Stomach (tissue), 9 donors: ENCODE data around the gene DGCR8. TPM values are rescaled to one million over a fixed set of nuclear protein-coding genes. Genes with fewer than 3 reads are reported as not detected.

Source experiments
- DNase-seq, 2 donors: peaks; one replicate each; pipeline versions ENCODE4 v3.0.0 to v3.0.0-alpha.2; 2013 to 2019
- H3K27ac ChIP-seq, 5 donors: fragments of 200-600 bp in 4 of 5; sonication (generic) in 4 of 5; one replicate each; pipeline ENCODE4 v1.5.1; 2013 to 2019; ENCODE audit warnings: mild to moderate bottlenecking in 1 of 5, moderate library complexity in 1 of 5
- H3K27me3 ChIP-seq, 3 donors: fragments of 200-600 bp; sonication (generic); one replicate each; pipeline ENCODE4 v1.5.1; 2017 to 2019; ENCODE audit warnings: mixed run types in 1 of 3
- H3K36me3 ChIP-seq, 4 donors: fragments of 200-600 bp; sonication (generic); 1 replicate in 3 of 4; 2 replicates in 1 of 4; pipeline ENCODE4 v1.5.1; 2016 to 2019
- H3K4me1 ChIP-seq, 4 donors: fragments of 200-600 bp; sonication (generic); one replicate each; pipeline ENCODE4 v1.5.1; 2016 to 2019
- H3K4me3 ChIP-seq, 4 donors: fragments of 200-600 bp; sonication (generic) in 3 of 4; one replicate each; pipeline ENCODE4 v1.5.1; 2016 to 2019; ENCODE audit warnings: mild to moderate bottlenecking in 1 of 4
- H3K9me3 ChIP-seq, 4 donors: fragments of 200-600 bp; sonication (generic); one replicate each; pipeline ENCODE4 v1.5.1; 2016 to 2019
- EP300 ChIP-seq: sonication (generic); formaldehyde crosslinking; IDR thresholded peaks from one replicate; pipeline ENCODE4 v1.6.1; 2017; ENCODE audit warnings: antibody characterized with exemption
- POLR2A ChIP-seq, 4 donors: fragments of 450-650 bp; IDR thresholded peaks; one replicate each; pipeline ENCODE4 v1.6.1; 2016; ENCODE audit warnings: antibody characterized with exemption in 4 of 4, control low read depth in 2 of 4, mild to moderate bottlenecking in 1 of 4, moderate library complexity in 1 of 4
- POLR2AphosphoS5 ChIP-seq, 3 donors: sonication (generic); formaldehyde crosslinking; IDR thresholded peaks; one replicate each; pipeline ENCODE4 v1.6.1; 2016; ENCODE audit warnings: antibody characterized with exemption in 3 of 3
- WGBS, 5 donors: extraction: QIAGEN DNeasy Blood & Tissue Kit in 3 of 5; methylation state at CpG; one replicate each; pipeline versions ENCODE4 v1.1.5 to v1.1.7; 2013 to 2018; 5-methylcytosine and 5-hydroxymethylcytosine counted together
- intact Hi-C: fragments of 100-400 bp; cut with DNase I; formaldehyde crosslinking; loops from one replicate; pipeline ENCODE4 v1.15.1; 2023; ENCODE audit warnings: low total_unique reads
- polyA plus RNA-seq, 3 donors: library from polyadenylated mRNA; stranded (reverse); fragments of 200-250 nt; gene quantifications; one replicate each; pipeline ENCODE4 v1.2.3, GENCODE V29; 2013
- total RNA-seq, 5 donors: library from RNA; depleted of rRNA; stranded (reverse); fragments of >200 nt; gene quantifications; one replicate each; pipeline versions ENCODE4 v1.1.0 to v1.2.3, GENCODE V29; 2014 to 2016
- TF ChIP-seq, protein P1 (sequence below), 7 experiments: fragments of 450-650 bp in 4 of 7; fragments of 200-600 bp in 3 of 7; sonication (generic) in 3 of 7; IDR thresholded peaks; one replicate each; pipeline ENCODE4 v1.5.1; 2016 to 2019; ENCODE audit warnings: antibody characterized with exemption in 7 of 7, control low read depth in 2 of 7, mild to moderate bottlenecking in 1 of 7
- donor health status: healthy with polysubstance abuse.
- donor health status: Bipolar disorder and iron deficiency.
- donor health status: healthy.

DGCR8 gene
- total and polyA plus RNA-seq, 8 donors, result 7.8 to 55.4 (median 30.6) TPM

DNA sequence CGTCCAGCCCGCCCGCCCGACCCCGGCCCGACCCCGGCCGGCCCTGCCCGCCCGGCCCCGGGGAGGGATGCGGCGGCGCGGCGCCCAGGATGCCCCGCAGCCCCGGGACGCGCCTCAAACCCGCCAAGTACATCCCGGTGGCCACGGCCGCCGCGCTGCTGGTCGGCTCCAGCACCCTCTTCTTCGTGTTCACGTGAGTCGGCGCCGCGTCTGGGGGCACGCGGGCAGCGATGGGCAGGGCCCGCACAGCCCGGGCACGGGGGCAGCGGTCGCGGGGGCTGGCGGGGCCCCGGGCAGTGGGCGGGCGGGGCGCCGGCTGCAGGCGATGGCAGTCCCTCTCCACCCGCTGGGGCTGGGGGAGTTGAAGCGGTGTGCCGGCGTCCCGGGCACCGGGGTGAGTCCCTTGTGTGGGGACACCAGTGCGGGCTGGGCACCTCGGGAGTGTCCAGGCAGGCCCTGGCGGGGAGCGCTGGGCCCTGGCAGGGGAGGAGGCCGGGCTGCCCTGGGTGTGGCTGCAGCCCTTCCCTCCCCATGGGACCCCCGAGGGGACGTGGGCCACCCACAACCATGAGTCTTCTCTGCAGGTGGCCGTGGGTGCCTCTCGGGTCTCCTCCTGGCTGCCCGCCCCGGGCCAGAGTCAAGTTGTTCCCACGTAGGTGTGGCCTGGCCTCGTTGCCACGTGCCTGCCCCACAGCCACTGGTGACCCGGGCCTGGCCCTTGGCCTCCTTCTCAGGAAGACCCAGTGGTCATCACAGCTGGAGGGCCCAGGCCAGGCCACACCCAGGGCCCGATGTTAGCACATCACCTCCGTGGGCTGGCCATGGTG is 52.0 kb downstream of the DGCR8 start:
- peaks cover 36 to 69% (median 60%) of the 10 kb centered on the region in 4 donors for H3K4me1 ChIP-seq
- H3K27ac ChIP-seq, result peak overlapping the region; percentile 38 to 97 (median 66)
- intact Hi-C loops, result no loop called here
- no peak for TF ChIP-seq POLR2AphosphoS5 (IDR thresholded peaks at IDR 0.05)
- TF ChIP-seq, protein P1, sequence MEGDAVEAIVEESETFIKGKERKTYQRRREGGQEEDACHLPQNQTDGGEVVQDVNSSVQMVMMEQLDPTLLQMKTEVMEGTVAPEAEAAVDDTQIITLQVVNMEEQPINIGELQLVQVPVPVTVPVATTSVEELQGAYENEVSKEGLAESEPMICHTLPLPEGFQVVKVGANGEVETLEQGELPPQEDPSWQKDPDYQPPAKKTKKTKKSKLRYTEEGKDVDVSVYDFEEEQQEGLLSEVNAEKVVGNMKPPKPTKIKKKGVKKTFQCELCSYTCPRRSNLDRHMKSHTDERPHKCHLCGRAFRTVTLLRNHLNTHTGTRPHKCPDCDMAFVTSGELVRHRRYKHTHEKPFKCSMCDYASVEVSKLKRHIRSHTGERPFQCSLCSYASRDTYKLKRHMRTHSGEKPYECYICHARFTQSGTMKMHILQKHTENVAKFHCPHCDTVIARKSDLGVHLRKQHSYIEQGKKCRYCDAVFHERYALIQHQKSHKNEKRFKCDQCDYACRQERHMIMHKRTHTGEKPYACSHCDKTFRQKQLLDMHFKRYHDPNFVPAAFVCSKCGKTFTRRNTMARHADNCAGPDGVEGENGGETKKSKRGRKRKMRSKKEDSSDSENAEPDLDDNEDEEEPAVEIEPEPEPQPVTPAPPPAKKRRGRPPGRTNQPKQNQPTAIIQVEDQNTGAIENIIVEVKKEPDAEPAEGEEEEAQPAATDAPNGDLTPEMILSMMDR (IDR thresholded peaks at IDR 0.05), result no peak
- no peak for TF ChIP-seq POLR2A (IDR thresholded peaks at IDR 0.05)
- no peak for TF ChIP-seq EP300
- no peaks in the 10 kb centered on the region for H3K9me3 ChIP-seq
- 0 to 1% (median 1%) methylated on average over 10 to 66 of the region's 72 CpGs for WGBS, 5 donors
- H3K36me3 ChIP-seq, result peaks cover 0 to 11% (median 10%) of the 10 kb centered on the region in 4 donors
- peak overlapping the region; percentile 93 to 98 (median 95) for H3K4me3 ChIP-seq
- peak; percentile 38 to 45 for DNase-seq
- H3K27me3 ChIP-seq, result no peaks in the 10 kb centered on the region

DNA sequence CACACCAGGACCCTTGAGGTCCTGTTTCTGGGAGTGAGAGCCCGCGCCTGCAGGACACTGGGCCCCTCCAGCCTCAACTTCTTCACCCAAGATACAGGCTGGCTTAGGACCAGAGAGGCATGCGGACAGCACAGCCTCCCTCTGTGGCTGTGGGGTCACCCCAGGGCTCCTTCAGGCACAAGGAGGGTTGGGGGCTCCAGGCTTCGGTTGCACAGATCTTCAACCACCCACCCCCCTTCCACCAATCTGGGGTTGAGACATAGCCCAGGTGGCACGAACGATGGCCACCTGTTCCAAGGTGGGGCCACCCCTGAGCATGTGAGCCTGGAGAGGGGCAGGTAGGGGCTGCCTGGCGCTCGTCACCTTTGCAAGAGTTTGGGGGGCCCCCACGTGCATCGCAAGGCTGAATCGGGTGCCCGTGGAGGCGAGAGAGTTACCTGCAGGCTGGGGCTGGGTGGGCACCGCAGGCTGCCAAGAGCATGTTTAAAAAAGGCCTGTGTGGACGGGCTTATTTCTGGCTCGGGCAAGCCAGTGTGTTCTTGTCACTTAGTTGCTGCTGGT is 52.7 kb downstream of the DGCR8 start:
- intact Hi-C loops, result no loop called here
- peaks cover 0 to 4% (median 3%) of the 10 kb centered on the region in 4 donors for H3K36me3 ChIP-seq
- H3K27me3 ChIP-seq, result no peaks in the 10 kb centered on the region
- no peaks in the 10 kb centered on the region for H3K9me3 ChIP-seq
- no peak for TF ChIP-seq POLR2AphosphoS5 (IDR thresholded peaks at IDR 0.05)
- no peak for TF ChIP-seq EP300
- TF ChIP-seq, protein P1 (IDR thresholded peaks at IDR 0.05), result no peak
- no peak for TF ChIP-seq POLR2A (IDR thresholded peaks at IDR 0.05)
- H3K4me3 ChIP-seq, result peak overlapping the region; percentile 93 to 98 (median 95)
- peak overlapping the region in 3 of 5 donors; percentile 63 to 97 (median 96) for H3K27ac ChIP-seq
- WGBS, 5 donors, result 43 to 47% (median 44%) methylated on average over 14 to 16 of the region's 16 CpGs
- H3K4me1 ChIP-seq, result peaks cover 43 to 76% (median 67%) of the 10 kb centered on the region in 4 donors
- no peak for DNase-seq

DNA sequence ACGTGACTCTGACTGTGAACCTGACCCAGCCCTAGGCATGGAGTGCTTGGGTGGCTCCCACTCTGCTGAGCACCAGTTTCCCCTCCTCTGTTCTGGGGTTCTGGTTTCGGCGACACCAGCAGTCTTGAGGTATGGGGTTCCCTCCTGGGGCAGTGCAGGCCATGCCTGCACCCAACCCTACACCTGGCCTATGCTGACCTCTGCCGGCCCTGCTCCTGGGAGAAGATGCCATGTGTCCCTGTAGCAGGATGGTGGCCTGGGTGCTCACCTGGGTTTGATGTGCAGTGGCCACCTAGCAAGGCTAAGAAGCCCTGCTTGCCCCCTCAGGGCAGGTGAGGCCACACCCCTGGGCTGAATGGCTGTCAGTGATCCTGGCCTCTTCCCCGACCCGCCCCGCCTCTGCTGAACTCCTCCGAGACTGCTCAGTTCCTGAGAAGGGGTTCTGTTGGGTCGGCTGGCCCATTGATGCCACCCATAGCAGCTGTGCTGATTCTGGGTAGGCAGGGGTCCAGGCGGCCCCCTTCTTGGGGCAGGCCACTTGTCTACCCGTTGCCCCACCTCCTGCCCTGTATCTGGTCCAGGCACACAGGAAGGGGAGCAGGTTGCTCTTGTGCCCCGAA is 54.0 kb downstream of the DGCR8 start:
- H3K4me1 ChIP-seq, result peaks cover 49 to 86% (median 76%) of the 10 kb centered on the region in 4 donors
- intact Hi-C loops, result no loop called here

DNA sequence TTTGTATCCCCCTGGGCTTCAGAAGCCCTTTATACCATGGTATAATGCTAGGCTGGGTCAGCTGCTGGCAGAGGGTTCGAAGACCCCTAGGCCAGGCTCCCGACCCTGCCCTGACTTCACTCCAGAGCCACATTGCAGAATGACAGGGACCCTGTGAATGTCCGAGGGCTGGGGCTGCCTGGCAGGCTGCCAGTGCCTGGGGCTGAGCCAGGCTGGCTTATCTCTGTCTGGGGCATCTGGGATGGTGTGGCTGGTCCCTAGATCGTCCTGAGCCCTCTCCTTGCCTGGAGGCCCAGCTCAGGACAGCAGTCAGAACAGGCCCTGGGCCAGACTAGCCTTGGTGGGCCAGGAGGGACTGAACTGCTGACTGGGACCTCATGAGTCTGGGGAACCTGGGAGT is 55.2 kb downstream of the DGCR8 start:
- peaks cover 49 to 78% (median 73%) of the 10 kb centered on the region in 4 donors for H3K4me1 ChIP-seq
- no peak overlapping the region for H3K27ac ChIP-seq
- TF ChIP-seq POLR2A (IDR thresholded peaks at IDR 0.05), result no peak
- no peak for TF ChIP-seq EP300
- TF ChIP-seq POLR2AphosphoS5 (IDR thresholded peaks at IDR 0.05), result no peak
- TF ChIP-seq, protein P1 (IDR thresholded peaks at IDR 0.05), result no peak
- H3K36me3 ChIP-seq, result peaks cover 7 to 13% (median 11%) of the 10 kb centered on the region in 4 donors
- H3K9me3 ChIP-seq, result no peaks in the 10 kb centered on the region
- no peak for DNase-seq
- H3K4me3 ChIP-seq, result no peak overlapping the region
- H3K27me3 ChIP-seq, result no peaks in the 10 kb centered on the region
- 58 to 61% (median 59%) methylated on average over 3 to 4 of the region's 4 CpGs; no CpG with 5 or more reads in 1 of the 5 donors for WGBS, 5 donors
- intact Hi-C loops, result no loop called here

More for the DNA sequence above, 54.0 kb downstream of the DGCR8 start:
- Histone ChIP-seq H3K4me3 (no peak overlapping the region), H3K9me3 (no peaks in the 10 kb centered on the region), H3K27ac (no peak overlapping the region), H3K27me3 (no peaks in the 10 kb centered on the region), H3K36me3 (peaks cover 0 to 1% (median 0%) of the 10 kb centered on the region in 4 donors)
- DNase-seq, result no peak
- TF ChIP-seq POLR2AphosphoS5 (IDR thresholded peaks at IDR 0.05) (no peak), EP300 (no peak), POLR2A (IDR thresholded peaks at IDR 0.05) (no peak)
- TF ChIP-seq, protein P1 (IDR thresholded peaks at IDR 0.05), result no peak
- WGBS, 5 donors, result 70 to 83% (median 79%) methylated on average over 5 to 12 of the region's 12 CpGs
